Activated effector memory CD4-positive, alpha-beta T cell treated with Interleukin-2 at 50 U/mL for 16 hours (primary cell): ENCODE data around the gene HLA-DQA1.
"Not testable (repeated sequence)": the region's sequence is repeated elsewhere in the genome, so short reads cannot be mapped to it uniquely, and the experiment has no call there.

Experiments
- DNase-seq: peaks from one replicate; pipeline ENCODE4 v3.0.0-alpha.2; 2020

The HLA-DQA1 gene

DNA sequence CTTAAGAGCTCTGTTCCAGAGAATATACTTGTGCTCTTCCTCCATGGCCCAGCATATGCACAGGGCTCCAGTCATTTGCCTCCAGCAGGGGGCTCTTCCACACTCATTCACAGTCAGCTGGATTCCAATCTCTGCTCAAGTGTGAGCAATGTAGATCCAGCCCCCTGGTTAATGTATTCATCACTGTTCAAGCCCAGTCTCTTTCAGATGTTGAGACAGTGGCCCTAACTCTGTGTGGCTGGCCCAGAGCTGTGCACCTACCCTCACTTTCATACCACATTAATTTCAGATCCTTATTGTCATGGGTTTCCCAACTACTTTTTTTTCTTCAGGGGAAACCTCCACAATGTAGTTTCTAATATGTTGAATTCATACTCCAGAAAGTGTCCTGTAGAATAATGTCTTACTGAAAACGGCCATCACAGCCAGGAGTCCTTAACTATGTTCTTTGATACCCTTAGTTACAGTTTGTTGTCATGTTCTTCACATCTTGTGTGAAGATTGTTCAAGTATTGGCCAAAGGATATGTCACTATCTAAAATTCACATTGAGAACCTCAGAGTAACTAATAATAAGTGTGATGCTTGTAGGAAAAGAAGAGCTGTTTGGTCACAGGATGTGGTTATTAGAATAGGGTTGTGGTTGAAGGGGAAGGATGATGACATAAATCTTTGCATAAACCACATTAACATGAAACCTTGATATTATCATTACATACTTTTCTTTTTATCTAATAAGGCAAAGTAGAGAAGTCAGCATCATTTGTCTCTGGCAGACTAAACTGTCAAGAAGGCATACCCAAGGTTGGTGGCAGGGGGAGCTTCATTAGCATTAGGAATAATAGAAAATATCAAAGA lies 14.4 kb upstream of the HLA-DQA1 start:
- peak; percentile 14 for DNase-seq

DNA sequence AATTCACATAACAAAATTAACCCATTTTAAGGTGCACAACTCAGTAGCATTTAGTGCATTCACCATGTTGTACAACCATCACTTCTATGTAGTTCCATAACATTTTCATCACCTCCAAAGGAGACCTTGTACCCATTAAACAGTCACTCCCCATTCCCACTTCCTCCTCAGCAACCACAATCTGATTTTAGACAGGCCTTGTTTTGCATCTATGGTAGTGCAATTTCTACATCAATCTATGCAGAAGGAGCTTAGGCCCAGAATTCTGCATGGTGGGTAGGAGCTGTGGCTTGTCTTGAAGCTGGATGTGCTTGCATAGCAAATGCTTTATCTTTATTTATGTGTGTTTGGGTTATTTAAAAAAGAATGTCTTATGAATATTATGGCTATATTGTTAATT lies 13.5 kb upstream of the HLA-DQA1 start:
- DNase-seq: no peak

DNA sequence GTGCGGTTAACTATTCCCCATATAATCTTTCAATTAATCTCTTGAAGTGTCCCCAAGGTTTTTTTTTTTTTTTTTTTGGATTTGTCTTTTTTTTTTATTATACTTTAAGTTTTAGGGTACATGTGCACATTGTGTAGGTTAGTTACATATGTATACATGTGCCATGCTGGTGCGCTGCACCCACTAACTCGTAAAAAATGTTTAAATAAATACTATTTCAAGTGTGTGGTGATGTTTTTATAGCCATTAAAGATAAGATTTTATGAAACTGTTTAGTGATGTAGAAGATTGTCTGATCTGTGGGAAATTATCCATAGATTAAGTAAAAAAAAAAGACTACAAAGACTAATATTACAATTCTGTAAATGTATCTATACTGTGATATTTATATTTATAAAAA lies 12.6 kb upstream of the HLA-DQA1 start:
- DNase-seq: no peak

DNA sequence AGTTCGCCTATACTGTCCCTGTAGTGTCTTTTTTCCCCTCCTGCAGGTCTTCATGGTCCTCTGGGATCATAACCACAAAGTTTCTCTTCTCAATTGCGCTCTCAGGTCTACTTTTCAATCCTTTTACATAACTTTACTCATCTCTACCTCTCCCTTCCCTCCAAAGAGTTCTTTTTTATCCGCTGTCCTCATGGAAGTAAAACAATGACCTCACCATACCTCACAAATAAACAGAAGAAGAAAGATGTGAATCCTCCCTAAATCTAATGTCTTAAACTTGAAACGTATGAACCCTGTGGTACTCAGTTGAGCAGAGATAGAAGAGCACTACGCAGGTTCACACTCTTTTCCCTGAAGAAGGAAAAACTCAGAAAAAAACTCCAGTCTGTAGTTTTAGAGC lies 12.1 kb upstream of the HLA-DQA1 start:
- no peak for DNase-seq

DNA sequence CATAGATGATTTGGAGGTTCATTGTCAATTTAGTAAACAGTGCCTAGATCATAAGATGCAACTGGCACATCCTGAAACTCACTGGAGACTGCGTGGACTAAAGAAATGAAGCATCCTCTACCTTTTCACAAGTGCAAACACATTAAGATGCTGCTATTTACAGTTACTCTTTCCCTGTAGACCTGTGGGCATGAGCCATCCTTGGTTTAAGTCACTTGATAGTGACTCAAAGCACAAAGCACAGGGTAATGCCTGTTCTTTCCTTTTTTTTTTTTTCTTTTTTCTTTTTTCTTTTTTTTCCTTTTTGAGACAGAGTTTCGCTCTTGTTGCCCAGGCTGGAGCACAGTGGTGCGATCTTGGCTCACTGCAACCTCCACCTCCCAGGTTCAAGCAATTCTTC lies 10.0 kb upstream of the HLA-DQA1 start:
- no peak for DNase-seq

DNA sequence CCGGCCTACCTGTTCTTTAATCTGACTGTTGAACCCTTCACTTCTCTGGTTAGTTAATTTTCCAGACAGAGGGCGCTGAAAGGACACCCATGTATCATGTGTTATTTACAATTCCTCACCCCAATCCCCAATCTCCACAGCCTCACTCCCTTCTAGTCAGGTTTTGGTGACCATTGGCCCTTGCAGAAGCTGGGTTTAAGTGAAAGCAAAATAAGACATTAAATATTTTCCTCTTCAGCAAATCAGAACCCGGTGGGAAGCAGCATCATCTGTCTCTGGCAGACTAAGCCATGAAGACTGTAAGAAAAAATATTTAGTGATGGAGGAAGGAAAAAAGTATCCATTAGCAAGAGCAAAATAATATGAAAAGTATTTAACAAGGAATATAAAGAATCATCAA lies 9.4 kb upstream of the HLA-DQA1 start:
- DNase-seq: no peak

DNA sequence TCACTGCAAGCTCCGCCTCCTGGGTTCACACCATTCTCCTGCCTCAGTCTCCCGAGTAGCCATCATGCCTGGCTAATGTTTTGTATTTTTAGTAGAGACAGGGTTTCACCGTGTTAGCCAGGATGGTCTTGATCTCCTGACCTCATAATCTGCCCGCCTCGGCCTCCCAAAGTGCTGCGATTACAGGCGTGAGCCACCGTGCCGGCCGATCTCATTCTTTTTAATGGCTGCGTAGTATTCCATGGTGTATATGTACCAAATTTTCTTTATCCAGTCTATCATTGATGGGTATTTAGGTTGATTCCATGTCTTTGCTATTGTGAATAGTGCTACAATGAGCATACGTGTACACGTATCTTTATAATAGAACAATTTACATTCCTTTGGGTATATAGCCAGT lies 7.4 kb upstream of the HLA-DQA1 start:
- not testable (repeated sequence) for DNase-seq

DNA sequence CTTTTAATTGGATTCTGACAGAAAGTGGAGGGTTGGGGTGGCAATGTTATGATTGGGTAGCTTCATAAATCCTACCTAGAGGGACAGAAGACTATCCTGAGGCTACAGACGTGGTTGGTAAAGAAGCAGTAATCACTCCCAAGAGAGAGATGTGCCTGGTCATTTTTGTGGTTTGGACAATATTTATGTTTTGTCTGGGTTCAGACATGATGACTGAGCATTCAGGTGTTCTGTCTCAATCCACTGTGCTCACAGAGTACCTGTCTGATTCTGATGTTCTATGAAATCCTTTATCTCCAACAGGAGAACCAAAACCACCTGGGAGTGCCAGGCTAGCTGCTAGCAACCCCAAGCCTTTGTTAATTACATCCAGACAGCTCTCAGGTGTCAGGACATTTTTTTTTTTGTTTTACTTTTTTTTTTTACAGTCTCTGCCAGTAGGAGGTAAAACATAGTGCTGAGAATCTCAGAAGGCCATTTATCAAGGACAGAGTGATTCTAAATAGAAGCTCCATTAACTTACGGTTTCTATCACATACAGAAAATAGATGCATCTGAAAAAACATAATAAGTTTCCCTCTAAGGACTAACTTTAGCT lies 1.6 kb upstream of the HLA-DQA1 start:
- no peak for DNase-seq

DNA sequence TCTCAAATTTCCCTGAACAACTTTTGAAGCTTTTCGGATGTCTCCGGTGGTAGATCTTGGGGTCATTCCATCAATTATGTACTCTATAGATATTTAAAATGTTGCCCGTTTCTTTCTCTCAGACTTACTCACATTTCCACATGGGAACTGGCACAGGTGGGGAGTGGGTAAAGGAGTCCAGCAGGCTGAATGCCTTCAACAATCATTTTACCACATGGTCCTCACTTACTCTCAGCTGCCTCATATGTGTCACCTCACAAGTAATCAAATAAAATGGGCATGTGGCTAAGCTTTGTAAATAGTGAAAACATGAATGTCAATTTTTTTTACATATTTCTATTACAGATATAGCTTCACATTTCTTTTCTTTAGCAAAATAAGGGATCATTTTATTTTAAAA lies 677 bp downstream of the HLA-DQA1 start:
- DNase-seq: no peak

DNA sequence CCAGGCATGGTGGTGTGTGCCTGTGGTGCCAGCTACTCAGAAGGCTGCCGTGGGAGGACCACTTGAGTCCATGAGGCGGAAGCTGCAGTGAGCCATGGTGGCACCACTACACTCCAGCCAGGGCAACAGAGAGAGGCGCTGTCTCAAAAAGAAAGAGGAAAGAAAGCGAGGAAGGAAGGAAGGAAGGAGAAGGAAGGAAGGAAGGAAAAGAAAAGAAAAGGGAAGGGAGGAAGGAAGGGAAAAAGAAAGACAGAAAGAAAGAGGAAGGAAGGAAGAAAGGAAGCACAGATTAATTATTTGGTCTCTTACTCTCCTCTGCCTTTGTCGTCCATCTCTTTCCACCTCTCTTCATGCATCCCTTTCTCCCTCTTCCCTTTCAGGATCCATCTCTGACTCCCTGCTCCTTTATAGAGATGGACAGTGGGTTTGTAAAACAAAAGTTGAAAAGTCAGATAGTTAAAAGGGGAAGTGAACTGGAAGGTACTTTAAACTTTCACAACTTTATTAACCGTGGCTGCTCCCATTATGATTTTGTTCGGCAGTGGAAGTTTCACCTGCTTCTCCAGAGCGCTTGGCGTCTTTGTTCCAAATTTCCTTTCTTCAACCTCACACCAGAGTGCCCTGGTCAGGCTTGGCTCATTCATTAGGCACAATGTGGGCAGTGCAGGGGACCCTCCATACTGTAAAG lies 1.5 kb downstream of the HLA-DQA1 start:
- no peak for DNase-seq

DNA sequence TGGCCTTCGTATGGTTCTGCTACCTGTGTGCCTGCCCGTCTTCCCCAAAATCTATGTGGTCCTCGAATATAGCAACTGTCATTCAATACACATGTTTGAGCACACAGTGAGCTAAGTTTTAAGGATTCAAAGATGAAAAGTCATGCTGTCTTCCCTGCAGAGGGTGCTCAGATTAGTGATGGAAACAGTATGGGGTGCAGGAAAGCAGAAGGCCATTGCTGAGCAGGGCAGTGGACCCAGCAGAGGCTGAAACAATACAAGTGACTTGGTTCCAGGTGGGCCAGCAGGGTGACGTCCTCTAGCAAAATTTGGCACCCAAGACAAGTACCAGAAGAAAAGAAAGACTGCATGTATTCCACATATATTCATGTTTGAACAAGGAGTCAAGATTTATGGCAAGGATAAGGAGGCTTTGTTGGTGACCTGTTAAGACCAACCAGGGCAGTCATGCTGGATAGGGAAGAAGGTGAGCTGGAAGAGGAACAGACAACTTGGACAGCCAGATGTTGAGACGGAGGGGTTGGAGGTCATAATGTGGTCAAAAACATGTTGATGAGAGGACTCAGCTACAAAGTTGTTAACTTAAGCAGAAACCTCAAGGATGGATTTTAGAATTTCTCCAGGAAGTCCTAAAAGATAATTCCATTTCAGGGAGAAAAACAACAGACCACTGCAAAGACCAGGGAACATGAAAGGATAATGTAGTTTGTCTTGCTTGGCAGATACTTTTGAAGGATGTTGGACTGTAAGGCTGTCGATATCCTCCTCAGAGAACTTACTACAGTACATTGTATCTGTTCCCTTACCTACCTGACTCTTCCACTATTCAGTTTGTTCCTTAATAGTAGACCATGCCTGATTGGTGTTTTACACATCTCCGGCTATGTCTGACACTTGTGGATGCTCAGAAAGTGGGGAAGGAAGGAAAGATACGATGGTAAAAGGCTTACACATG lies 2.5 kb downstream of the HLA-DQA1 start:
- DNase-seq: no peak

DNA sequence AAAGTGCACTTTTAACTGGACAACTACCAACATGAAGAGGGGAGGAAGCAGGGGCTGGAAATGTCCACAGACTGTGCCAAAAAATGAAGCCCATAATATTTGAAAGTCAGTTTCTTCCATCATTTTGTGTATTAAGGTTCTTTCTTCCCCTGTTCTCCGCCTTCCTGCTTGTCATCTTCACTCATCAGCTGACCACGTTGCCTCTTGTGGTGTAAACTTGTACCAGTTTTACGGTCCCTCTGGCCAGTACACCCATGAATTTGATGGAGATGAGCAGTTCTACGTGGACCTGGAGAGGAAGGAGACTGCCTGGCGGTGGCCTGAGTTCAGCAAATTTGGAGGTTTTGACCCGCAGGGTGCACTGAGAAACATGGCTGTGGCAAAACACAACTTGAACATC lies 3.9 kb downstream of the HLA-DQA1 start:
- no peak for DNase-seq

DNA sequence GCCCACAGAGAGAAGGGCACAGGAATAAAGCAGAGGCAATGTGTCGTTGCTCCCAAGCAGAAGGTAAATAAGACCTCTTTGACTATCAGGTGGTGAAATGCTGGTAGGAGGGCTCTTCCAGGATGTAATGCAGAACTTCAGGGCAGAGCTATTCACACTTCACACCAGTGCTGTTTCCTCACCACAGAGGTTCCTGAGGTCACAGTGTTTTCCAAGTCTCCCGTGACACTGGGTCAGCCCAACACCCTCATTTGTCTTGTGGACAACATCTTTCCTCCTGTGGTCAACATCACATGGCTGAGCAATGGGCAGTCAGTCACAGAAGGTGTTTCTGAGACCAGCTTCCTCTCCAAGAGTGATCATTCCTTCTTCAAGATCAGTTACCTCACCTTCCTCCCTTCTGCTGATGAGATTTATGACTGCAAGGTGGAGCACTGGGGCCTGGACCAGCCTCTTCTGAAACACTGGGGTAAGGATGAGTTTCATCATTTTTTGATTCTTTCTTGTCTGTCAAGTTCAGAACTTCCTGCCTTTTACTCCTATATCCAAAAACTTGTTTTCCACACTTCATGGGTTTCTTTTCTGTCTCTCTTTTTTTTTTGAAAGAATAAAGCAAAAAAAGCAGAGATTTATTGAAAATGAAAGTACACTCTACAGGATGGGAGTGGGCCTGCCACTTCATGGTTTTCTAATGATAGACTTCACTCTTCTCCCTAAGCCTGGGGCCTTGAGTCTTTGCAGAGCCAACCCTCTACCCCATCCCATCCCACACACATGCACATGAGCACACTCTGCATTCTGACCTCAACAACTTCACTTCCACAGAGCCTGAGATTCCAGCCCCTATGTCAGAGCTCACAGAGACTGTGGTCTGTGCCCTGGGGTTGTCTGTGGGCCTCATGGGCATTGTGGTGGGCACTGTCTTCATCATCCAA lies 4.8 kb downstream of the HLA-DQA1 start:
- not testable (repeated sequence) for DNase-seq

DNA sequence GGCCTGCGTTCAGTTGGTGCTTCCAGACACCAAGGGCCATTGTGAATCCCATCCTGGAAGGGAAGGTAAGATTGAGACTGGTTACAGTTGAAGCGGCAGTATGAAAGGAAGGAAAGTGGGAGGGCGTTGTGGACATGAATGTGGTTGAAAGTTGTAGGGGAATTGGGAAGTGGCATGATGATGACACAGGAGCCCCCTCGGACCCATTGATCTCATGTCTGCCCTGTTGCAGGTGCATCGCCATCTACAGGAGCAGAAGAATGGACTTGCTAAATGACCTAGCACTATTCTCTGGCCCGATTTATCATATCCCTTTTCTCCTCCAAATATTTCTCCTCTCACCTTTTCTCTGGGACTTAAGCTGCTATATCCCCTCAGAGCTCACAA lies 5.5 kb downstream of the HLA-DQA1 start:
- DNase-seq: no peak

DNA sequence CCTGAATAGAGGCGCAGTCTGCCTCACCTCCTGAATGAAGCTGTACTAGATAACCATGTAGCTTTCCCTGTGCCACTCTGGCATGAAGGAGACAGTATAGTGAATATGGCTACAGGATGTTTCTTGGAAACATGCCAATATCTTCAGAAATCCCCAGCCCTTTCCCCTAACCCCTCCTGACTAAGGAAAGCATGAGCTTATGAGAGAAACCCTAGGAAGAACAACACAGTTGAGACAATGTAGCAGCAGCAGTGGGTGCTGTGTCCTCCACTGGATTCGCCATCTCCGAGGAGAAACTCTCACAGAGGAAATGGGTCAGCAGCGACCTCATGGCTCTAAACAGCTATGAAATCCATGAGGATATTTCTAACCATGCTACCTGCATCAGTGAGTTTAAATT lies 6.7 kb downstream of the HLA-DQA1 start:
- no peak for DNase-seq

DNA sequence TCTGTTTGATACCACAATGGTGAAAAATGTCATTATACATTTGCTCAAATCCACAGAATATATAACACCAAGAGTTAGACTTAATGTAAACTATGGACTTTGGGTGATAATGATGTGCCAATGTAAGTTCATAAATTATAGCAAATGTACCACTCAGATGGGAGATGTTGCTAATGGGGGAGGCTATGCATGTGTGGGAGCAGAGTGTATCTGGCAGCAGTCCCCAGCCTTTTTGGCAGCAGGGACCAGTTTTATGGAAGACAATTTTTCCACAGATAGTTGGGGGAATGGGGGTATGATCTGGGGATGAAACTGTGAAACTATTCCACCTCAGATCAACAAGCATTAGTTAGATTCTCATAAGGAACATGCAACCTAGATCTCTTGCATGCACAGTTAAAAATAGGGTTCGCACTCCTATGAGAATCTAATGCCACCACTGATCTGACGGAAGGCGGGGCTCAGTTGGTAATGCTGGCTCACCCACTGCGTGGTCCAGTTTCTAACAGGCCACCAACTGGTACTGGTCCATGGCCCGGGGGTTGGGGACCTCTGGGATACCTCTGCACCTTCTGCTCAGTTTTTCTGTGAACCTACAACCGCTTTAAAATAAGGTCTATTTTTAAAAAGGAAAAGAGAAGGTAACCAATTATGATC lies 8.0 kb downstream of the HLA-DQA1 start:
- no peak for DNase-seq

DNA sequence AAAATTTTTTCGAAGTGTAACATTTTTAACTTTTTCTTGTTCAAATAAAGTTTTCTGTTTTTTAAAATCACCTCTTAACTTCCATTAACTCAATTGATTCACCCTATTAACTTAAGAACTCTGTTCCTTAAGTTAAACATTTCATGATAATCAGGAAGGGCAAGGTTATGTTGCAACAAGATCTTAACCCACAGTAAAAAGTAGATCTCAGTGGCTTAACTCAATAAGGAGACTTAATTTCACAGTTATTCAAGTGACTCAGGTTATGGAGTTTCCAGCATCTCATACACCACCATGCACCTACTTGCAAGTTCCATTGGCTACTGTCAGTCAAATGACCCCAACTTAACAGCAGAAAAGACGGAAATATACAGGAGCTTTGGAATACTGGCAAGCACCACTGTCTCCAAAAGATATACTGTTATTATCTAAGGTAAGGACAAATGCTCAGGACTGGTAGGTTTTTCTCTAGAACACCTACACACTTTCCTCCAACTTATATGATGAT lies 18.1 kb downstream of the HLA-DQA1 start:
- no peak for DNase-seq

DNA sequence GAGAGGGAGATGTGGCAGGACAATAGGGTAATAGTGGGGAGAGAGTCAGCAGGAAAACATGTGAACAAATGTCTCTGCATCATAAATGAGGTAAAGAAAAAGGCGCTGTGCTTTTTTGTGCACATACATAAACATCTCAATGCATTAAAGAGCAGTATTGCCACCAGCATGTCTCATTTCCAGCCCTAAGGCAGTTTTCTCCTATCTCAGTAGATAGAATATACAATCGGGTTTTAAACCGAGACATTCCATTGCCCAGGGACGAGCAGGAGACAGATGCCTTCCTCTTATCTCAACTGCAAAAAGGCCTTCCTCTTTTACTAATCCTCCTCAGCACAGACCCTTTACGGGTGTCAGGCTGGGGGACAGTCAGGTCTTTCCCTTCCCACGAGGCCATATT lies 20.1 kb downstream of the HLA-DQA1 start:
- DNase-seq: not testable (repeated sequence)

DNA sequence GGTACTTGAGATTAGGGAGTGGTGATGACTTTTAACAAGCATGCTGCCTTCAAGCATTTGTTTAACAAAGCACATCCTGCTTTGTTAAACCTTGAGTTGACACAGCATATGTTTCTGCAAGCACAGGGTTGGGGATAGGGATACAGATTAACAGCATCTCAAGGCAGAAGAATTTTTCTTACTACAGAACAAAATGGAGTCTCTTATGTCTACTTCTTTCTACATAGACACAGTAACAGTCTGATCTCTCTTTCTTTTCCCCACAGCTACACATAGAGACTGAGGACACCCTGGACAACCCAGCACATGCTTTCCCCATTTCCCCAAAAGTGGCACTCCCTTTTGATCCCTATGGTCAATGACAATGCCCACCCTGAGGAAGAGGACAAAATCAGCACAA lies 20.6 kb downstream of the HLA-DQA1 start:
- DNase-seq: not testable (repeated sequence)

DNA sequence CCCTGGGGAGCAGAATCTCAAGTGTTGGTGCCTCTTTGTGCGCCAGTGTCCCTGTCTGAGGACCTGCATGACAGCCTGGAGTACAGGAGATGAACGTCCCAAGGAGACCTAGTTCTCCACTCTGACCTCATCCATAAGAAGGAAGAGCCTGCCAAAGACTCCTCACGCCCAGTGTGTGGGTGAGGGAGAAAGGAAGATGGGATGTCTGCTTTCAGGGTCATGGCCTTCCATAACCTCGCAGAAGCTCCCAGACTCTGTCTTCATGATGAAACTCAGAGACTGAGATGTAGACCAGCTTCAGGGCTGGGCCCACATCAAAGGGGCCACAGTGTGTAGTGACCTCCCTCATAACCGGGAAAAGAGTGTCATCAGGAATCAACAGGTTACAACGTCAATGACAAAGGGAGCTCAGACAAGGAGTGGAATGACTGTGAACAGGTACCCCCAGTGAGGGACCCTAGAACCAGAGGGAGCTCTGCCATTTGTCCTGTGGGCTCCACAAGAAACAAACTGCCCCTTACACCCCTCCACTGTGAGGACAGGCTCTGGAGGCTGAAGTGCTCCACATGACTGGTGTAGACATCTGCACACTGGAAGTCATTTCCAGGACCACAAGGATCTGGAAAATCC lies 21.2 kb downstream of the HLA-DQA1 start:
- no peak for DNase-seq
